HL-60 (cell line): Measurements from ENCODE around the gene PCSK1.

Experiments used
- GABPA ChIP-seq: IDR thresholded peaks from 2 replicates; pipeline ENCODE4 v1.6.1; 2012; ENCODE audit warnings: low read depth
- POLR2AphosphoS5 ChIP-seq: IDR thresholded peaks from 2 replicates; pipeline ENCODE4 v1.6.1; 2012; ENCODE audit warnings: low read depth
- TF ChIP-seq, protein P1 (sequence below): IDR thresholded peaks from one replicate; pipeline ENCODE4 v1.5.1; 2011; ENCODE audit warnings: low read length, control low read depth, inconsistent platforms; ENCODE audit not compliant: insufficient read depth
- TF ChIP-seq, protein P2 (sequence below): IDR thresholded peaks from 2 replicates; pipeline ENCODE4 v1.6.1; 2012; ENCODE audit warnings: low read depth; ENCODE audit not compliant: insufficient replicate concordance

GRCh38 chr5:96348536-96348935 lies 84.5 kb downstream of the PCSK1 start:
- TF ChIP-seq, protein P1, sequence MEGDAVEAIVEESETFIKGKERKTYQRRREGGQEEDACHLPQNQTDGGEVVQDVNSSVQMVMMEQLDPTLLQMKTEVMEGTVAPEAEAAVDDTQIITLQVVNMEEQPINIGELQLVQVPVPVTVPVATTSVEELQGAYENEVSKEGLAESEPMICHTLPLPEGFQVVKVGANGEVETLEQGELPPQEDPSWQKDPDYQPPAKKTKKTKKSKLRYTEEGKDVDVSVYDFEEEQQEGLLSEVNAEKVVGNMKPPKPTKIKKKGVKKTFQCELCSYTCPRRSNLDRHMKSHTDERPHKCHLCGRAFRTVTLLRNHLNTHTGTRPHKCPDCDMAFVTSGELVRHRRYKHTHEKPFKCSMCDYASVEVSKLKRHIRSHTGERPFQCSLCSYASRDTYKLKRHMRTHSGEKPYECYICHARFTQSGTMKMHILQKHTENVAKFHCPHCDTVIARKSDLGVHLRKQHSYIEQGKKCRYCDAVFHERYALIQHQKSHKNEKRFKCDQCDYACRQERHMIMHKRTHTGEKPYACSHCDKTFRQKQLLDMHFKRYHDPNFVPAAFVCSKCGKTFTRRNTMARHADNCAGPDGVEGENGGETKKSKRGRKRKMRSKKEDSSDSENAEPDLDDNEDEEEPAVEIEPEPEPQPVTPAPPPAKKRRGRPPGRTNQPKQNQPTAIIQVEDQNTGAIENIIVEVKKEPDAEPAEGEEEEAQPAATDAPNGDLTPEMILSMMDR, result no peak
- no peak for TF ChIP-seq POLR2AphosphoS5
- TF ChIP-seq, protein P2, sequence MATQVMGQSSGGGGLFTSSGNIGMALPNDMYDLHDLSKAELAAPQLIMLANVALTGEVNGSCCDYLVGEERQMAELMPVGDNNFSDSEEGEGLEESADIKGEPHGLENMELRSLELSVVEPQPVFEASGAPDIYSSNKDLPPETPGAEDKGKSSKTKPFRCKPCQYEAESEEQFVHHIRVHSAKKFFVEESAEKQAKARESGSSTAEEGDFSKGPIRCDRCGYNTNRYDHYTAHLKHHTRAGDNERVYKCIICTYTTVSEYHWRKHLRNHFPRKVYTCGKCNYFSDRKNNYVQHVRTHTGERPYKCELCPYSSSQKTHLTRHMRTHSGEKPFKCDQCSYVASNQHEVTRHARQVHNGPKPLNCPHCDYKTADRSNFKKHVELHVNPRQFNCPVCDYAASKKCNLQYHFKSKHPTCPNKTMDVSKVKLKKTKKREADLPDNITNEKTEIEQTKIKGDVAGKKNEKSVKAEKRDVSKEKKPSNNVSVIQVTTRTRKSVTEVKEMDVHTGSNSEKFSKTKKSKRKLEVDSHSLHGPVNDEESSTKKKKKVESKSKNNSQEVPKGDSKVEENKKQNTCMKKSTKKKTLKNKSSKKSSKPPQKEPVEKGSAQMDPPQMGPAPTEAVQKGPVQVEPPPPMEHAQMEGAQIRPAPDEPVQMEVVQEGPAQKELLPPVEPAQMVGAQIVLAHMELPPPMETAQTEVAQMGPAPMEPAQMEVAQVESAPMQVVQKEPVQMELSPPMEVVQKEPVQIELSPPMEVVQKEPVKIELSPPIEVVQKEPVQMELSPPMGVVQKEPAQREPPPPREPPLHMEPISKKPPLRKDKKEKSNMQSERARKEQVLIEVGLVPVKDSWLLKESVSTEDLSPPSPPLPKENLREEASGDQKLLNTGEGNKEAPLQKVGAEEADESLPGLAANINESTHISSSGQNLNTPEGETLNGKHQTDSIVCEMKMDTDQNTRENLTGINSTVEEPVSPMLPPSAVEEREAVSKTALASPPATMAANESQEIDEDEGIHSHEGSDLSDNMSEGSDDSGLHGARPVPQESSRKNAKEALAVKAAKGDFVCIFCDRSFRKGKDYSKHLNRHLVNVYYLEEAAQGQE, result no peak
- TF ChIP-seq GABPA, result no peak
